ENCODE measurements around the gene ASB9. TPM values are rescaled to one million over a fixed set of nuclear protein-coding genes. Genes with fewer than 3 reads are reported as not detected.

The ASB9 gene
- total RNA-seq, 1 experiment from 2014 or later = not detected

DNA sequence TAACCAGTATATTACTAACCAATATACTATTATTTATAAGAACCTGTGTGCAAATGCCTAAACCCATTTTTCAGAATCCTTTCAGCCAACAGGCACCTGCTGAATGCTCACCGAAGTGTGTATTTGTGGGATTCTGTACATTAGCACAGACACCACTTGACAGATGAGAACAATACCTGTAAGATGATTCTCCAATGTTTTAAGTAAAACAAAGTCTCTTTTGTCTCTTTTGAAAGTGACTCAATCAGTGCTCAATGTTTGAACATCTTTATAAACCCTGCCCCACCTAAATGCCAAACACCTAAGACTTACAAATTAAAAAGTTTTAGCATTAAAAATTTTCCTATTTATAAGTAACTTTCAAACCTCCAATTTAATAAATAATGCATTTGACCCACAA is 763 bp downstream of the ASB9 start:
- H3K27me3 ChIP-seq (ENCODE audit: insufficient read depth, low read length) = no peaks in the 10 kb centered on the region
- no peak for DNase-seq
- Mint-ChIP-seq H3K9me3 (peaks cover 38 to 52% of the 10 kb centered on the region in 2 experiments), H3K27me3 (ENCODE audit: low read depth) (peaks cover 2% of the 10 kb centered on the region; the same call in 1 of the 2 replicates), H3K36me3 (ENCODE audit: insufficient read depth in 1 of 3, low read depth in 3 of 3) (peaks cover 0 to 2% (median 0%) of the 10 kb centered on the region in 3 experiments; a peak in 1 of 7 replicates), H3K4me1 (peaks cover 8% of the 10 kb centered on the region in 2 experiments), H3K27ac (no peak overlapping the region), H3K4me3 (no peak overlapping the region)
- H2BK5ac ChIP-seq (ENCODE audit: insufficient read length, low read length) = no peak overlapping the region
- H3K9ac ChIP-seq (ENCODE audit: extremely low read depth, insufficient read length, low read length) = no peak overlapping the region
- no peak overlapping the region for H4K8ac ChIP-seq (replicated peaks; ENCODE audit: insufficient read length, low read depth, low read length)
- H3K18ac ChIP-seq (ENCODE audit: insufficient read length, low read depth, low read length) = no peak overlapping the region
- H4K91ac ChIP-seq (ENCODE audit: insufficient read length, low read depth, low read length) = no peak overlapping the region
- no peak overlapping the region for H2BK120ac ChIP-seq (ENCODE audit: low read depth, low read length, poor library complexity, severe bottlenecking)
- H3K27ac ChIP-seq (ENCODE audit: insufficient read length, low read depth, low read length) = no peak overlapping the region
- no peak overlapping the region for H3K4ac ChIP-seq (ENCODE audit: low read depth, low read length)
- WGBS (ENCODE audit: extremely low coverage, insufficient read length, low lambda C conversion rate) = no CpG with 5 or more reads among the region's 1 CpG
- no peak overlapping the region for H2BK12ac ChIP-seq (ENCODE audit: insufficient read length, low read depth, low read length)
- no peak overlapping the region for H2AFZ ChIP-seq (ENCODE audit: low read length)
- H3K9me3 ChIP-seq (ENCODE audit: control insufficient read depth, low read depth, low read length) = no peaks in the 10 kb centered on the region
- no peak overlapping the region for H3K14ac ChIP-seq (ENCODE audit: insufficient read depth, low read length)
- H3K4me1 ChIP-seq (ENCODE audit: insufficient read depth, low read length) = no peaks in the 10 kb centered on the region; the same call in 1 of the 2 replicates
- no peak overlapping the region for H2BK20ac ChIP-seq (ENCODE audit: low read depth, low read length, poor library complexity, severe bottlenecking)
- no peaks in the 10 kb centered on the region for H3K79me1 ChIP-seq (ENCODE audit: insufficient read depth, low read depth, low read length, poor library complexity, severe bottlenecking)
- H3K23ac ChIP-seq (ENCODE audit: insufficient read length, low read depth, low read length) = no peak overlapping the region
- no peaks in the 10 kb centered on the region for H3K23me2 ChIP-seq (ENCODE audit: insufficient read length, low read depth, low read length, poor library complexity, severe bottlenecking)
- H4K5ac ChIP-seq (ENCODE audit: insufficient read length, low read depth, low read length) = no peak overlapping the region
- H4K20me1 ChIP-seq (ENCODE audit: control insufficient read depth, insufficient read depth, insufficient read length) = no peaks in the 10 kb centered on the region
- no peak overlapping the region for H3K4me2 ChIP-seq (ENCODE audit: insufficient read depth, insufficient read length, low read length)
- no peak overlapping the region for H2AK5ac ChIP-seq (ENCODE audit: insufficient read length, low read length)
- H3K79me2 ChIP-seq (ENCODE audit: insufficient read depth, low read length) = no peaks in the 10 kb centered on the region
- TF ChIP-seq CTCF (conservative IDR thresholded peaks at IDR 0.05) = no peak
- H3K56ac ChIP-seq (ENCODE audit: insufficient read length, low read depth, low read length) = no peak overlapping the region
- H3T11ph ChIP-seq (ENCODE audit: low read length) = no peak overlapping the region
- H2BK15ac ChIP-seq (ENCODE audit: low read depth, low read length) = no peak overlapping the region
